ENCODE measurements around the gene PPP2R3B.
"Not testable (repeated sequence)": the region's sequence is repeated elsewhere in the genome, so short reads cannot be mapped to it uniquely, and the experiment has no call there.

PPP2R3B gene

DNA sequence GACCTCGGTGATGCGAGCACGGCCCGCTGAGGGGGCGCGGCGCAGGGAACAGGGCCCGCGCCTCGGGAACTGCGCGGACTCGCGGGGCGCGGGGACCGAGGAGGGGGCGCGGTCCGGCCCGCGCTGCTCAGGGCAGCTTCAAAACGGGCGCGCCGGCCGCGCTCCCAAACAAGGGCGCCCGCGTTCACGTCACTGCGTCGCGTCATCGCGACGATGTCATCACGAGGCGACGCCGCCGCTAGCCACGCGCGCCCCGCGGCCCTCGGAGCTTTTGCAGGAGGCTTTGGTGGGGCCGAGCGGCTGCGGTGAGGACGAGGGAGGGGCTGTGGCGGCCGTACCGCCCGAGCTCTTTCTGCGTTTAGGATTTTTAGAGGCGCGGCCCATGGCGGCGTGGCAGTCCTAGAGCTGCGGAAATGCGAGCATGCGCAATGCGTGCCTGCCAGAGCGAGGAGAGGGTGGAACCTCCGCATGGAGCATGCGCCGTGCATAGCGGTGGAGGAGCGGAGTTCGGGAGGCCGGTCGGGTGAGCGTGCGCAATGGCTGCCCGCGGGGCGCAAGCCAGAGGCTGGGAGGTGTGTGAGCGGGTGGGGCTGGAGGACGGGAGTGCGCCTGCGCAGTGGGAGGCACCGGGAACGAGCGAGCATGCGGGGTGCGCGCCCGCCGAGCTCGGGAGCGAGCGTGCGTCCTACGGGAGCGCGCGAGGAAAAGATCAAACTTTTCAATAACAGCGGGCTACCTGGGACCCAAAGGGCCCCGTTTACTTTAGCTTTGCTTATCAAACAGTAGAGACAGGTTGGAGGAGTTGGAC lies at the start of gene PPP2R3B:
TSS of gene PPP2R3B (minus strand) at position 140 of the 808 bp plus-strand sequence. CDS start 216 bp downstream, outside the sequence.
- DNase-seq: peak; percentile 99

DNA sequence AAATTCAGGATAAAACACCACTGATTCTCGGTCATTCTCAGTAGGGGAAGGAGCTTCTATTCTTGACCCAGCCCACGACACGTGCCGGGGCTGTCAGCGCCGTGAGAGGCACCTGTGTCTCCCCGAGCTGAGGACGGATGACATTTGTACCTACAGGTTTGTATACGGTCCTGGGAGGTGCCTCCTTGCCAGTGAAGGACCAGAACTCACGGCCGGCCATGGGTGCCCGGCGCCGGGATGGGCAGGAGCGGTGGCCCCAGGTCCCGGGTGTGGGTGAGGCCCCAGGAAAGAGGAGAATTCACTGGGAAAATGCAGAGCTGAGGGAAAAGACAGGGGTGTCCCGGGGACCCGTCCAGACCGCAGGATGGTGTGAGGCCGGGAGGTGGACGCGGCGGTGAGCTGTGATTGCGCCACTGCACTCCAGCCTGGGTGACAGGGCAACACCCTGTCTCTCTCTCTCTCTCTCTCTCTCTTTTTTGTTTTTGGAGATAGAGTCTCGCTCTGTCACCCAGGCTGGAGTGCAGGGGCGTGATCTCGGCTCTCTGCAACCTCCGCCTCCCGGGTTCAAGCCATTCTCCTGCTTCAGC lies 48.9 kb upstream of the PPP2R3B start:
- no peak for DNase-seq

- no peak for DNase-seq
Observed at GRCh38 chrX:434946-435345, 48.2 kb upstream of the PPP2R3B start.

DNA sequence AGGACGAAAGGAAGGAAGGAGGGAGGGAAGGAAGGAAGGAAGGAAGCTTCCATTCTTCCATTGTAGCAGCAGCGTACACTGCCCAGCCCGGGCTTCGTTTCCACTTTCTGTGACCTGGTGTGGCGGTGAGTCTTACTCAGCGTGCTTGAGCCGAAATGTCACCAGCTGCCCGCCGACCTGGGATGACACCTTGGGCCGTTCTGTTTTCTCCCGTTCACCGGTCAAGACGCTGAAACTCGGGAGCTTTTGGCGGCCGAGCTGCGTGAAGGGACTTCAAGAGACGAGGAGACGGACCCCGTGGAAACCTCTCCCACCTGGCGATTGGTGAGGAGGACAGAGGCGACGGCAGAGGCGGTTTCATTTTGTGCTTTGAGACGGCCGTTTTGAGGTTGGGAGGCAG lies 47.1 kb upstream of the PPP2R3B start:
- DNase-seq: no peak

DNA sequence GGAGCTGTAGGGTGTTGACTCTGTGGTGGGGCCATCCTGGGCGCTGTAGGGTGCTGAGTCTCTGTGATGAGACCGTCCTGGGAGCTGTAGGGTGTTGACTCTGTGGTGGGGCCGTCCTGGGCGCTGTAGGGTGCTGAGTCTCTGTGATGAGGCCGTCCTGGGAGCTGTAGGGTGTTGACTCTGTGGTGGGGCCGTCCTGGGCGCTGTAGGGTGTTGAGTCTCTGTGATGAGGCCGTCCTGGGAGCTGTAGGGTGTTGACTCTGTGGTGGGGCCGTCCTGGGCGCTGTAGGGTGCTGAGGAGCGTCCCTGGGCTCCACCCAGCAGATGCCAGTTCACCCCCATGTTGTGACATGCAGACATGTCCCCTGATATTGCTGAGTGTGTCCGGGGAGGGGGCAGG lies 46.0 kb upstream of the PPP2R3B start:
- not testable (repeated sequence) for DNase-seq

GRCh38 chrX:431492-432111 lies 44.9 kb upstream of the PPP2R3B start:
- no peak for DNase-seq

DNA sequence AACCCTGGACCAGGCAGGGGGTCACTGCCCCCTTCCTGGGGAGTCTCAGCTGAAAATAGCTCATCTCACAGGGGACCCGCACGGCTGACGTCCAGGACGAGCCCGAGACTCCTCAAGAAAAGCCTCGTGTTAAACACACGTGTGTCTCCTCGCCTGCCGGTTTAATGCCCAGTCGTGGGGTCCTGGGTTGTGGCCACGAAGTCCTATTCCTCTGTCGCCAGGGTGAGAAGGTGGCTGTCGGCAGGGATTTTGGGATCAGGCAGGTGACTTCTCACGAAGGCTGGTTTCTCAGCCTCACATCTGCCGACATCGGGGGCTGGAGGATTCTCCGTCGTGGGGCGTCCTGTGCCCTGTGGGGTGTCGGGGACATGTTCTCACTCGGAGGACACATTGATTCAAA lies 44.3 kb upstream of the PPP2R3B start:
- DNase-seq: no peak

GRCh38 chrX:429266-429825 lies 42.6 kb upstream of the PPP2R3B start:
- no peak for DNase-seq

DNA sequence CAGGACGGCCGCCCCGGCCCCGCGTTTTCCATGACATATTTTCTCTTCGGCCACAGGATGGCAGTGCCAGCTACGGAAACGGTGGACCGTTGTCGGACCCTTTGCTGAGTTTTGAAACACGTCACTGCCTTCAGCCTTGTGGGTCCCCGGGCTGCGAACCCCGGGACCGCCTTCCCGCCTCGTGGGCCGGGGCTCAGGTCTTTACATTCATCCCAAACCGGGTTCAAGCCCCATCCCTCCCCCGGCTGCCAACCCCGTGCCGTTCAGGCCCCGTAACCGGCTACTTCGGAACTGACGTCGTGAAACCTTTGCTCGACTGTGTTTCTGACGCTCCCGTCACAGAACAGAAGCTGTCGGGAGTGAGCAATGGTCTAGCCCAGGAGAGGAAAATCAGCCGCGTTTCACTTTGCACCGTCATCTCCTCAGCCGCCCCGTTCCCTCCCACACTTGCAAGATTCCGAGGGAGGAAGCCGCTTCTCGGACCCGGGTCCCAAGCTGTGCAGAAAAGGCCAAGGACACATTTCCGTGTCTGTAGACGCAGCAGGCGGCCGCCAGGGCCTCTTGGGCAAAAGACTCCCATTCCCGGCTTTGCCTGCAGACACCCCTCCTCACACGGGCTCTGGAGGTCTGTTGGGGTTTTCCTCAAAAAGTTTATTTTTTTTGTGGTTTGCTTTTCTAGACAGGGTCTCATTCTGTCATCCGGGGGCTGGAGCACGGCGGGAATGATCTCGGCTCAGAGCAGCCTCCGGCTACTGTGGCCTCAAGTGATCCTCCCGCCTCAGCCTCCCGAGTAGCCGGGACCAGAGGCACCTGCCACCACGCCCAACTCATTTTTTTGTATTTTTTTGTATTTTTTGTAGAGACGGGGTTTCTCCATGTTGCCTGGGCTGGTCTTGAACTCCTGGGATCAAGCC lies 41.4 kb upstream of the PPP2R3B start:
- DNase-seq: peak; percentile 58

DNA sequence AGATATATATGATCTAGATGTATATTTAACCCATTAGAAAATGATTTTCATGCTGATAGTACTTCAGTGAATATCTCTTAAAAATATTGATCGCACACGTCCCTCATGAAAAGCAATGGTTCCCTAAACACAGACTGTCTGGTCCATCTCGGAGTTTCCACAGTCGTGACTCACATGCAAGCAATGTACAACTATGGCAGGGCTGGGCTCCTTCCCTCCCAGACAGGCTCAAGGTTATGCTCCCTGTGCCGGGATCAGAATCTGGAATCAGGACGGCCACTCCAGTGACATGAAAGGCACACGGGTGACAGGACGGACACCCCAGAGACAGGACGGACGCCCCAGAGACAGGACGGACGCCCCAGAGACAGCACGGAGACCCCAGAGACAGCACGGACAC lies 40.2 kb upstream of the PPP2R3B start:
- peak; percentile 36 for DNase-seq

- no peak for DNase-seq
Observed at GRCh38 chrX:425056-425455, 38.3 kb upstream of the PPP2R3B start.

DNA sequence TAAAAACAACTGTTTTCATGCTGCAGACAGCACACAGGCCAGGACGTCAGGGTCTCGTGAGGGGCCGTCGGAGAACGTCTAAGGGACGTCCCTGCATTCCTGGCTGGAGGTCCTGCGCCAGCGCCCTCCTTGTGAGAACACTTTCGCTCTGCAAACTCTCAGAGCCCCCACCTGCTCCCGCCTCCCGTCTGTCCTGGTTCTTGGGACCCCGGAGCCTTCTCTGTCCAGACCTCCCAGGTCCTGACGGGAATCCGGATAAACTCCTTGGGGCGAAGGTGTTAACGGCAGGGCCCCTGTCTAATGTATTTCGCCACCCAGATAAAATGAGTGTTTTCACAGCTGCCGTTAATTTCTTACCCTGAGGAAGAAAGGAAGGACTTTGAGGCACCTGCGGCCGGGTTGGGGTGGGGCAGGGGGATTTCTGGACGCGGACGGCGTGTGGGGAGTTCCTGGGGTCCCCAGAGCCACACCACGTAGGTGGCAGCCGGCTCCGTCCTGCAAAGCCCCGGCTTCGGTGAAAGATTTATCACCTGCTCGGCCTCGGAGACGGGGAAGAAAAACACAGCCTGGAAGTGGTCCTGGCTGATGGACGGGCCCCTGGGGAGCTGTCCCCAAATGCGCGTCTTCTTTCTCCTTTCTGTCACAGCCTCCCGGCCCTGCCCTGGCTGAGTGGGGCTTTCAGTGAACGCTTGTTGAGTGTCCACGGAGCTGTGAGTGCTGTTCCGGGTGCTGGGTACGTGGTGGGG lies 35.1 kb upstream of the PPP2R3B start:
- no peak for DNase-seq

DNA sequence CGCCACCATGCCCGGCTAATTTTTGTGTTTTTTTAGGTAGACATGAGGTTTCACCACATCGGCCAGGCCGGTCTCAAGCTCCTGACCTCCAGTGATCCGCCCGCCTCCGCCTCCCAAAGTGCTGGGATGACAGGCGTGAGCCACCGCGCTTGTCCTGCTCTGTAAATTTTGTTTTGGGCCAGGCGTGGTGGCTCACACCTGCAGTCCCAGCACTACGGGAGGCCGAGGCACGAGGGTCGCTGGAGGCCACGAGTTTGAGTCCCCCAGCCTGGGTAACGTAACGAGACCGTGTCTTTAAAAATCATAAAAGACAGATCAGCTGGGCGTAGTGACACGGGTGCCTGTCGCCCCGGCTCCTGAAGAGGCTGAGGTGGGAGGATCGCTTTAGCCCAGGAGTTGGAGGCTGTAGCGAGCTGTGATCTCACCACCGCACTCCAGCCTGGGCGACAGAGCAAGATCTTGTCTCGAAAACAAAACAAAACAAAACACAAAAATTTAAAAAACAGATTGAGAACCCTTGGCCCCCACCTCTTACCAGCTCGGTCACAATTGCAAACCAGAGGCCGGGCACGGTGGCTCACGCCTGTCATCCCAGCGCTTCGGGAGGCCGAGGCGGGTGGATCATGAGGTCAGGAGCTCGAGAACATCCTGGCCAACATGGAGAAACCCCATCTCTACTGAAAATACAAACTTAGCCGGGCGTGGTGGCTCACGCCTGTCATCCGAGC lies 34.0 kb upstream of the PPP2R3B start:
- no peak for DNase-seq

- DNase-seq: peak; percentile 7
Observed at GRCh38 chrX:418927-419729, 32.4 kb upstream of the PPP2R3B start.

GRCh38 chrX:415498-415897 lies 28.8 kb upstream of the PPP2R3B start:
- not testable (repeated sequence) for DNase-seq

GRCh38 chrX:413322-414201 lies 26.9 kb upstream of the PPP2R3B start:
- peak; percentile 65 for DNase-seq

DNA sequence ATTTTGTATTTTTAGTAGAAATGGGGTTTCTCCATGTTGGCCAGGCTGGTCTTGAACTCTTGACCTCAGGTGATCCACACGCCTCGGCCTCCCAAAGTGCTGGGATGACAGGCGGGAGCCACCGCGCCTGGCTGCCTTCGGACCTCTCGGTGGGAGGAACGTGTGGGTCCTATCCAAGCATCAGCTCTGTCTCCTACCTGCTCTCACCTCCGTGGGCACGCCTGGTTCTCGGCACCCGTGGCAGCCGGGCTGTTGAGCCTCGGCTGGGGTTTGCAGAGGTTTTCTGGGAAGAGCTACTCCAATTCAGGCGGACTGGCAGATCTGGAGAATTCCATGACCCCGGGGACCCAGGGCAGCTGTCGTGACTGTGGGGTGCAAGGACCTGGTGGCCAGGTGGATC lies 23.6 kb upstream of the PPP2R3B start:
- no peak for DNase-seq

DNA sequence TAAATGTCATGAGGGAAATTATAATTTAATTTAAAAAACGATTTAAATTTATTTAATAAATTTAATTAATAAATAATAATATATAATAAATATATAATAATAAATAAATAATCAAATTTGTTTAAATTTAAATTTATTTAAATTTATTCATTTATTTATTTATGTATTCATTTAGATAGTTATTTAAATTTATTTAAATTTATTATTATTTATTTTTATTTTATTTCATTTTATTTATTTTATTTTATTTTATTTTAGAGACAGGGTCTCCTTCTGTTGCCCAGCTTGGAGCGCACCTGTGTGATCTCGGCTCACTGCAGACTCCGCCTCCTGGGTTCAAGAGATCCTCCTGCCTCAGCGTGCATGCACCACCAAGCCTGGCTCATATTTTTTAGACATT lies 18.4 kb upstream of the PPP2R3B start:
- DNase-seq: no peak

DNA sequence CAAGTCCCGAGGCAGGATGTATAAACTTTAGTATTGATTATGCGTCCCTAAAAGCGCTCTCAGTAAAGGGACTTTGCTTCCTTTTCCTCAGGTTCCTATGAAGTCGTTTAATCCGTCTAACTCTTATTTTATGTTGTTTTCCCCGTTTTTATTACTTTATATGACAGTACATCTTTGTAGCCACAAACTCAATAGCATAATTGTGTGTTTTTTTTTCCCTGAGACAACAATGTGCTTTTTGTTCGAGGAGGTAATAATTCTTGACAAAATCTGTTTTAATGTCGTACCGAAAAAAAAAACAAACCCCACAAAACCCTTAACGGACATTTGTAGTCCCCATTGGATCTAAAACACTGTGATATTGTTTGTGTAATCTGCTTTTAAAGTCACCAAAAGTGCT lies 17.9 kb upstream of the PPP2R3B start:
- no peak for DNase-seq

All from fibroblast of upper back skin (primary cell).